T-helper 2 cell (primary cell): Measurements from ENCODE around the gene SECTM1.
"Not testable (repeated sequence)": the region's sequence is repeated elsewhere in the genome, so short reads cannot be mapped to it uniquely, and the experiment has no call there.

Experiments used
- DNase-seq, 5 experiments: peaks; one replicate each; pipeline versions ENCODE4 v3.0.0 to v3.0.0-alpha.2; 2012 to 2022
- total RNA-seq, 2 donors: gene quantifications; one replicate each; lab custom pipeline; 2026; lab: John Stamatoyannopoulos, UW

Gene SECTM1
- total RNA-seq, result 1.0 to 3.7 reads per million in 2 donors

DNA sequence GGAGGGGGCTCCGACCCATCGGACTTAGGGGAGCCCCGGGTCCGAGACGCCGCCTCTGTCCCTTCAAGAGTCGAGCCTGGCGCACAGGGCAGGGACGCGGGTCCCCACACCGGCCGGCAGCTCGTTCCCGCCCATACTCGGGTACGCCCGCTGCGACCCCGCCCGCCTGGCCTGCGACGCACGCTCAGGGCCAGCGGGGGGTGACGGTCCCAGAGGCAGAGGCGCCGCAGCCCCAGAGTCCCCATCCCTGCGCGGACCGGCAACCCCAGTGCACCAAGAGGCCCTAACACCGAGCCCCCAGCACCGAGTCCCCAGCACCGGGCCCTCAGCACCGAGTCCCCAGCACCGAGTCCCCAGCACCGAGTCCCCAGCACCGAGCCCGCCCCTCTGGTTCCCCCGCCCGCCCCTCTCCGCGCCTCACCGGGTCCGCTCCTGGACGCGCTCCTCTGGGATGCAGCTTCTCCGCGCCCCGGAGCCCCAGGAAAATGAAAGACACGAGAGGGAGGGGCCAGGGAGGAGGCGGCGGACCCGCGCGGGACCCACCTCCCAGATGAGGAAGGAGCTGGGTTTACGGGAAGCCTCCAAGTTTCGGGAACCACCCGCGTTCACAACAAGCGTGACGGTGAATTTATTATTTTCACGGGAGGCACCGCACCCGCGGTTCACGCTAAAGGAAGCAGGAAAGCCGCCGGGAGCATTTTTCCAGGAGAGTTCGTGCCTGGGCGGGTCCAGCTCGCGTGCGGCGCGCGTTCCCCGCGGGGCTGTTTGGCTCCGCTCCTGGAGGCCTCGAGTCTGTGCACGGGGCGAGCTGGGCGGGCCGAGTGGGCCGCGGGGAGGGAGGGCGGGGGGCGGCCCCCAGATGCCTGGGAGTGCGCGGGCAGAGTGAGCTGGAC, at the start of gene SECTM1:
SECTM1 (minus strand) TSS at position 488 of the 893 bp plus-strand sequence. CDS start 6,526 bp downstream, outside the sequence.
- DNase-seq, result peak in 1 of 5 experiments; percentile 49

DNA sequence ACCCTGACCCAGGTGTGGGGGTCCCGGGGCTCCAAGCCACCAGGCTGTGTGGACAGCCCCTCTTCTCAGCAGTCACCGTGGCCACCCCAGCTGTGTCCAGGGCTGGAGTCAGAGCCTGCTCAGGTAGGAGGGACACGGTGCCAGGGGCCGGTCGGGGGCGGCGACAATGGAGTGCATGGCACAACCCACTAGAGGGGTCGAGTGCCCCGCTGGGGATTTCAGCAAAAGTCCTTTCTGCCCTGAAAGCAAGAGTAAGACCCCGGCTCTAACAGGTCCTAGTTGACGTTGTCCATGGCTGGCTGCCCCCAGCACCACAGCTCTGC, 49.3 kb upstream of the SECTM1 start:
- no peak for DNase-seq

DNA sequence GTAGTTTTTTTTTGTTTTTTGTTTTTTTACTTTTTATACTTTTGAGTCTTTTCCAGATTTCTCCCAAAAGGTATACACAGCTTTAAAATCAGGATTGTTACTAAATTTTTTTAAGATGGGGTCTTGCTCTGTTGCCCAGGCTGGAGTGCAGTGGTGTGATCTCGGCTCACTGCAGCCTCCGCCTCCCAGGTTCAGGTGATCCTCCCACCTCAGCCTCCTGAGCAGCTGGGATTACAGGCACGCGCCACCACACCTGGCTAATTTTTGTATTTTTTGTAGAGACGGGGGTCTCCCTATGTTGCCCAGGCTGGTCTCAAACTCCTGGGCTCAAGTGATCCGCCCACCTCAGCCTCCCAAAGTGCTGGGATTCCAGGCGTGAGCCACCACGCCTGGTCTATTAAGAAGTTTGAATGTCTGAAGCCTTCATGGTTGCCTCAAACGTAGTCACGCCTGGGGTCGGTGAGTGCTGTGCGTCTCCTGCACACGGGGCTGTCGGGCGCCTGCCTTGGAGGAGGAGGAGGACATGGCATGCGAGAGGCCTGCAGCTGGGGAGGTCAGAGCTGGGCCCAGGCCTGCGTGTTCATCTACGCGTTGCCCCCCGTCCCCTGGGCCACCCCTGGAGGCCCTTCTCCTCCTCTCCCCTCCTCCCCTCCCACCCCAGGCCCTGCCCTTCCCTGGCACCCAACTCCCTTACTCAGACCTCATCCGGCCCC, 48.8 kb upstream of the SECTM1 start:
- DNase-seq, result not testable (repeated sequence)

GRCh38 chr17:82381703-82382009, 48.1 kb upstream of the SECTM1 start:
- not testable (repeated sequence) for DNase-seq

DNA sequence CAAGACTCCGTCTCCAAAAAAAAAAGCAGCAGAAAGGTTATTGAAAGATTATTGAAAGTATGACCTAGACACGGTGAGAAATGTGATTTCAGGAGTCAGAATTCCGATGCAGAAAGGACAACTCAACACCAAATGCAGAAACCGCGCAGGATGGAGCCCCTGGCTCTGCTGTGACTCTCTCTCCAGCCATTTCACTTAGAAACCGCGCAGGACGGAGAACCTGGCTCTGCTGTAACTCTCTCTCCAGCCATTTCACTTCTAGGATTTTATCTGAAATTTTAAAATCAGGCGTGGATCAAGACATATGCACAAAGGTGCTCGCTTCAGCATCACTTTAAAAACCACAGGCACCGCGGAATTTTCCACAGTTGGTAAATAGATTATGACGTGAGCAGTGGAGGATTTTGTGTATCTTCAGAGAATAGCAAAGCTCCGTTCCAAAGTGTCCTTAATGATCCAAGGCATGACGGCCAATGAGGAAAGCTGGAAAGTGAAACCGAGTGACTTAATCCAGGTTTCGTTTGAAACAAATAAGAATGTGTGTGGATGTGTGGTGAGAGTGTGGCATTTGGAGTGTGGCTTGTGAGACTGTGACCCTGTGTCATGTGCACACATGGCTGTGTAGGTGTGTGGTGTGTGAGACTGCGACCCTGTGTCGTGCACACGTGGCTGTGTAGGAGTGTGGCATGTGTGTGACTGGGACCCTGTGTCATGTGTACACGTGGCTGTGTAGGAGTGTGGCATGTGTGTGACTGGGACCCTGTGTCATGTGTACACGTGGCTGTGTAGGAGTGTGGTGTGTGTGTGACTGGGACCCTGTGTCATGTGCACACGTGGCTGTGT, 47.5 kb upstream of the SECTM1 start:
- DNase-seq, result no peak

- DNase-seq, result no peak
Measured at GRCh38 chr17:82378741-82379021, 45.1 kb upstream of the SECTM1 start.

DNA sequence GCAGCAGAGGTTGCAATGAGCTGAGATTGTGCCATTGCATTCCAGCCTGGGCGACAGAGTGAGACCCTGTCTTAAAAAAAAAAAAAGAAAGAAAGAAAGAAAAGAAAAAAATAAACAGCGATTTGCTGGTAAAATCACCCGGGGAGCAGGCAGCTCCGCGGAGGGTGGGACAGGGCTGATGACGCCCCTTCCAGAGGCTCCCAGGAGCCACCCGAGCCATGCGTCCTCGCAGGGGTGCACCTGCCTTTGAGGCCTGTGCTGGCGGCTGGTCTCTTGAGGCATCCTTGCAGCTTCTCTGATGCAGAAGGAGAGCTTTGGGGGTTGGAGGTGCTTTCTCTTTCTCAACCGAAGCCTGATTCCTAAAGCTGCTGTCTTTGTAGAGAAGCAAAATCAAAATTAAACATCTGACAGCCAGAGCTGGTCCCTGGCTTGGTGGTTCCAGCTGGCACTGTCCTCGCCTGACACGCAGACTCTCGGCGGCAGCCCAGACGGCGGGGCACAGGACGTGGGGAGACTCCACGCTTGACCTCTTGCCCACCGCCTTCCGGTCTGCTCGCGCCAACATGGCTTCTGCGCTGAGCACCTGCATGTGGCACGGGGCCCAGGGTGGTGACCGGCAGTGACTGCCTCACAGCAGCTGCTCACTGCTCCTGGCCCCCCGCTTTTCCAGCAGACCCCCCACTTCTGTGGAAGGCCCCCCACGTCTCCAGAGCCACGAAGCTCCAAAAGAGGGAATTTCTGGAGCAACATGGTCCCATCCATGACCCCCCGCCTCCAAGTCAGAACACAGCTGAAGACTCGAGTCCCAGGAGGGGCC, 44.6 kb upstream of the SECTM1 start:
- DNase-seq, result no peak

DNA sequence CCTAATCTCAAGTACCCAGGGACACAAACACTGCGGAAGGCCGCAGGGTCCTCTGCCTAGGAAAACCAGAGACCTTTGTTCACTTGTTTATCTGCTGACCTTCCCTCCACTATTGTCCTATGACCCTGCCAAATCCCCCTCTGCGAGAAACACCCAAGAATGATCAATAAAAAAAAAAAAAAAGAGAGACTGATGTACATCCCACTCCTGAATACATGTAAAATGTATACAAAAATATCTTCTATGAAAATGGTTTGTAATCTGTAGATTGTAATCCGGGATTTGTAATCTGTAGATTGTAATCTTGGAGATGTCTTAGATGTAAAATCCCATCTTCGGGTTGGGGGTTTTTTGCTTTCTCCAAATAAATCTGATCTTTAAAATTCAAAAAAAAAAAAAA, 43.7 kb upstream of the SECTM1 start:
- DNase-seq, result not testable (repeated sequence)

GRCh38 chr17:82376042-82376730, 42.6 kb upstream of the SECTM1 start:
- DNase-seq, result no peak

DNA sequence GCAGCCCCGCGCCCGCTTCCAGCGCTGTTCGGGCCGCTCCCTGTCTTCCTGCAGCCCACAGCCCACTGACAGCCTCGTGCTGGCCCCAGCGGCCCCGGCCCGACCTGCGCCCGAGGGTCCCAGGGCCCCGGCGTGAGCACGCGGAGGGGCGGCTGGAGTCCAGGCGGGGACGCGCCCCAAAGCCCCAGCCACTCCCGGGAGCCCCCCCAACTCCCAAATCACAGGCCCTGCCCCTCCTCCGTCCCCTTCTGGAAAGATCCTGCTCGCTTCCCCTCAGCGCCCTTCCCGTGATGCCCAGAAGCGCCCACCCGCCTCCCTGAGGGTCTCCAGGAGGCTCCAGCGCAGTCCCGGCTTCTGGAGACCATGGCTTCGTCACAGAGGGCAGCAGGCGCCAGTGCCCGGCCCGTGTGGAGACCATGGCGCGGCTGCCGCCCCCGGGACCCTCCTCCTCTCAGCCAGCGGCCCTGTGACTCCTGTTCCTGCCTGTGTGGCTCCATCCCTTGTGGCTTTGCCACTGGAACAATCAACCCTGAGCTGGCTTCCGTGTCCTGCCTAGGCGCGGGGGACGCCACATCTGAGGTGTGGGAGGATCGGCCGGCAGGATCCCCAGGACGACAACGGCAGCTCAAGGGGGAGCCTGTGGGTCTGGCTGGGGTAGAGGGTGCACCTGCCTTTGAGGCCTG, 41.9 kb upstream of the SECTM1 start:
- no peak for DNase-seq

GRCh38 chr17:82374626-82375331, 41.2 kb upstream of the SECTM1 start:
- DNase-seq, result no peak

DNA sequence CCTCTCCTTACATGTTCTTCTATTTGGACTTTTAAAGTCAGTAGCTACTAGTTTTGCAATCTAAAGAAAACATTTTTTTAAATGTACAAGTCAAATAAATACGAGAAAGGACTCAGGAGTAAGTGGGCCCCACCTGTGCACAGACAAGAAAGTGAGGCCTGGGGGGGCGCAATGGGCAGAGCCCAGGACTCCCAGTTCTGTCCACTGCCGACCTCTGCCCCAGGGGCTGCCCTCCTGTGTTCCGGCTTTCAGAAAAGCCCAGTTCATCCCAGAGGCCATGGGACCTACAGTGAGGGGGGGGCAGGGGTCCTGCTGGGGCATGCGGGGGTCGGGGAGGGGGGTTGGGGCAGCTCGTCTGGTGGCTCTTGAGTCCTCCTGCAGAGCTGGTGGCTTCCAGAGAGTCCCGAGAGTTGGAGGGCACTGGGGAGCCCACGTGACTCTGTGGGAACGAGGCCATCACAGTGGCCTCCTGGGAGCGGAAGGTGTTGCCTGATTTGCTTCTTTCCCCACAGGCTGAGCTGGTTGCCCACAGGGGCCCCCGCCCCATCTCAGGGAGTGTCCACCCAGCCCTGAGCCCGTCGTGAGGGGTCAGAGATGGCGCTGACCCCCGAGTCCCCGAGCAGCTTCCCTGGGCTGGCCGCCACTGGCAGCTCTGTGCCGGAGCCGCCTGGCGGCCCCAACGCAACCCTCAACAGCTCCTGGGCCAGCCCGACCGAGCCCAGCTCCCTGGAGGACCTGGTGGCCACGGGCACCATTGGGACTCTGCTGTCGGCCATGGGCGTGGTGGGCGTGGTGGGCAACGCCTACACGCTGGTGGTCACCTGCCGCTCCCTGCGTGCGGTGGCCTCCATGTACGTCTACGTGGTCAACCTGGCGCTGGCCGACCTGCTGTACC, 40.4 kb upstream of the SECTM1 start:
- no peak for DNase-seq

GRCh38 chr17:82373072-82373452, 39.5 kb upstream of the SECTM1 start:
- not testable (repeated sequence) for DNase-seq

DNA sequence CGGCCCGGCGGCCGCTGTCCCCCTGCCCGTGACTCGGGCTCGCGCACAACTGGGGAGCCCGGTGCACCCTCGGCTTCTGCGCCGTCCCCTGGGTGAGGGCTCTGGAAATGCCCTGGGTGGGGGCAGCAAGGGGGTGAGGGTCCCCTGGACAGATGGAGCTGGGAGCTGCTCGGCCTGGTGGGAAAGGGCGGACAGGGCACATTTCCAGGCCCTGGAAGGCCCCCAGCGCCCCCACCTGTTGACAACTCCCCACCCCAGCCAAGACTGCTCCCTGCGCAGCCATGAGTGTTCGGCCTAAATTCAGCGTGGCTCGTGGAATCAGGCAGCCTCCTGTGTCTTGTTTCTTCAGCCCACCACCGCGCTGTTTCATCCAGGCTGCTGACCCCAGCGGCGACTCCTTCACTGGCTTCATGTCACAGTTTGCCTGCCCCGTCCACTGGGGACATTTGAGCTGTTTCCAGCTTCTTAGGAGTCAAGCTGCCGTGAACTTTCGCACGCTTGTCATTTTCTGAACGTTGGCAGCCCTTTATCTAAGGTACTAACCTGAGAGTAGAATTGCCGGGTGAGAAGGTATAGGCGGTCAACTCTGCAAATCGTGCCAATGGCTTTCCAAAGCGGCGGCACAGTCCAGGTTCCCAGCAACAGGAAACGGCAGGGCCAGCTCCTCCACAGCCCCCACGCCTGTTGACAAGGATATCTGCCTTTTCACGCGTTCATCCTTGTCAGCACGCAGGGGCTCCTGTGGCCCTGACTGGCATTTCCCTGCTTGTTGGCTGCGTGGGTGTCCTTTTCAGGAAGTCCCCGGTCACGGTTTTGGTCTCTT, 38.9 kb upstream of the SECTM1 start:
- no peak for DNase-seq

DNA sequence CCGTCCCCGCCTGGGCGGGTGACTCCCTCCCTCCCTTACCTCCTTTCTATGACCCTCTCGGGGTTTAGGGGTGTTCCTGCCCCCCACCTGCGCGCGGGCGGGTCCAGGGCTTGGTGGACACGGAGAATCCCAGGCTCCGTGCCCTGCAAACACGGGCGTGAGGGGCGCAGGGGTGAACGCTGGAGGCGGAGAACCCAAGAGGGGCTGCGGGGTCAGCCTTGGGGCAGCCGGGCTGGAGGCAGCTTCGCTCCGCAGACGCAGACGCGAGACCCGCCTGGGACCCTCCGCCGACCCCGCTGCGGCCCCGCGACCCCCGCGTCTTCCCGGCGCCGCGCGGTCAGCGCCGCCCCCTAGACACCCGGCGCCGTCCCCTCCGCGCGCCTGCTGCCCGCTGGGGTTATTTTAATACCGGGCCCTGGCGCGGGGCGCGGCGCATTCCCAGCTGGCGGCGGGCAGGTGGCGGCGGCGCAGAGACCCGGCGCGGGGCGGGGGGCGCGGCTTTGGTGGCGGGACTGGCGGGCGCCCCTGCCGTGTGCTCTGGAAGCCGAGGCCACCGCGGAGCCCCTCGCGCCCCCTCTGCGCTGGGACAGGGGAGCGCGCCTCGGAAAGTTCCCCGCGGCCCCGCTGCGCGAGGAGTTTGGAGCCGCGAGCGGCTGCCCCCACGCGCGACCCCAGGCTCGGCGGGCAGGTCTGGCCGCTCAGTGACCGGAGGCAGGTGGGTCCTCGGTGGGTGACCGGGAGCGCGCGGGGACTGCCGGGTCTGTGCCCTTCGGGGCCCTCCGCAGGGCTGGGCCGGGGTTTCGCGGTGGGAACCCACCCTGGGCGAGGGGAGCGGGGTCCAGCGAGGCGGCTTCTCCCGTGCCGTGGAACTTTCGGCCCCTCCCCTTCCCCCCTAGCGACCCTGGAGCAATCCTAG, 38.0 kb upstream of the SECTM1 start, which contains the start of gene UTS2R:
UTS2R (plus strand) TSS at position 433 of the 916 bp plus-strand sequence. CDS start 2,560 bp downstream, outside the sequence.
- no peak for DNase-seq

DNA sequence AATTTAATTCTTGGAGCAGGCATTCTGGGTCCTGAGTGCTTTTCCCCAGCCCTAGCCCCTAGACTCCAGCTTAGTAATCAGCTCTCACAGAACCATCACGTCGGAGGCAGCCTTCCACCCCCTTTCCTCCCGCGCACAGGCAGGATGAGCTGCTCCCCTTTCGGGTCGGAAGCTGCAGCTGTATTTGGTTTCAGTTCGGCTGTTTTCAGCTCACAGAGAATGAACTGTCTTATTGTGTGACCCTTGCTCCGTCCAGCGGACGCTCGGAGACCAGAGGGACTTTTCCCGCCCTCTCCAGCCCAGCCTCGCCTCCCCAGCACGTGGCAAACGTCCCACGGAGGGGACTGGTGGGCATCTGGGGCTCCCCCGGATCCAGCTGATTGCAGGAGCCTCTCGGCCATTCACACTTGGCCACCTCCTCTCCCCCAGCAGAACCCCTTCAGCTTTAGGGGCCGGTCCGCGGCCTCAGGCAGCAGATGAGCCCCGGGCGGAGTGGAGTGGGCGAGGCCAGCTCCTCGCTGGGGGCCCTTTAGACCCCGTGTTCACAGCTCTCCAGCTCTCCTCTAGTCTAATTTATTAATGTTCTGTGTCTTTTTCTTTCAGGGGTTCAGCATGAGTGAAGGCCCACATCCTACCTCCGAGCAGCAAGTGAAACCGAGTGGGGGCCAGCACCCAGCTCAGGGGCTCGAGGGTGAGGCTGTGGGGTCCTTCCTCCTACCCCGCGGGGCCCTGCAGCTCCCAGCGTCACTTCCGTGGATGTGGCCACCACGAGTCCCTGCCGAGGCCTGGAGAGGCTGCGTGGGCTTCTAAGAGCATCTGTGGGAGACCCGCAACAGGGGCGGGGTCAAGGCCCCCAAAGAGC, 37.1 kb upstream of the SECTM1 start:
- peak in 1 of 5 experiments; percentile 20 for DNase-seq
